GM12872 (cell line): ENCODE measurements around the gene MMP15.

Source experiments
- CTCF ChIP-seq: IDR thresholded peaks from 3 replicates; pipeline ENCODE4 v1.5.1; 2011; ENCODE audit warnings: low read depth, mild to moderate bottlenecking, low read length, moderate library complexity; ENCODE audit not compliant: insufficient read depth

MMP15 gene

GRCh38 chr16:57993897-57994296 is 31.7 kb upstream of the MMP15 start:
- TF ChIP-seq CTCF, result no peak

- no peak for TF ChIP-seq CTCF
These were observed 31.2 kb upstream of the MMP15 start for GRCh38 chr16:57994361-57994760.

- peak; percentile 47 for TF ChIP-seq CTCF
These were observed 30.8 kb upstream of the MMP15 start for GRCh38 chr16:57994778-57995177.

- TF ChIP-seq CTCF, result no peak
These were observed 29.7 kb upstream of the MMP15 start for GRCh38 chr16:57995721-57996405.

GRCh38 chr16:57996406-57997175 is 29.0 kb upstream of the MMP15 start:
- TF ChIP-seq CTCF, result no peak

GRCh38 chr16:57997176-57997527 is 28.4 kb upstream of the MMP15 start:
- no peak for TF ChIP-seq CTCF

GRCh38 chr16:57997528-57998265 is 27.9 kb upstream of the MMP15 start:
- no peak for TF ChIP-seq CTCF
